OCI-LY7 (cell line): ENCODE data around the gene SIGMAR1. TPM values are rescaled to one million over a fixed set of nuclear protein-coding genes. Genes with fewer than 3 reads are reported as not detected.

Experiments
- BruUV-seq: library from RNA; stranded (reverse); fragments of 400-500 nt; replicated peaks from 2 replicates; lab custom pipeline; 2021; lab: Mats Ljungman, UMichigan
- CTCF ChIA-PET: fragments of 300-600 bp; sonication (Branson Sonifier 250); formaldehyde crosslinking; loops from one replicate; lab custom pipeline; 2022; ENCODE audit warnings: antibody characterized with exemption; ENCODE audit not compliant: unreplicated experiment; lab: Charles Lee
- POLR2A ChIA-PET: fragments of 300-600 bp; sonication (Branson Sonifier 250); formaldehyde crosslinking; loops from one replicate; lab custom pipeline; 2022; ENCODE audit warnings: antibody characterized with exemption; lab: Charles Lee
- DNase-seq: peaks from one replicate; pipeline ENCODE4 v3.0.0-alpha.2; 2015; ENCODE audit warnings: low spot score
- H2AFZ ChIP-seq: fragments of 200-600 bp; sonication (generic), shearing (Covaris generic); 2 replicates; pipeline ENCODE4 v1.6.1; 2014; ENCODE audit warnings: mild to moderate bottlenecking, antibody characterized with exemption, low read length, moderate library complexity
- H3K27ac ChIP-seq: fragments of 200-600 bp; sonication (generic); 2 replicates; pipeline ENCODE4 v1.5.1; 2014; ENCODE audit warnings: mixed run types, low read depth, mild to moderate bottlenecking, moderate library complexity, low read length, inconsistent platforms; ENCODE audit not compliant: poor library complexity, severe bottlenecking
- H3K36me3 ChIP-seq: fragments of 200-600 bp; sonication (generic); 2 replicates; pipeline ENCODE4 v1.6.1; 2014; ENCODE audit warnings: mild to moderate bottlenecking, antibody characterized with exemption, low read length, moderate library complexity, mixed read lengths; ENCODE audit not compliant: insufficient read depth
- H3K4me1 ChIP-seq: fragments of 200-600 bp; sonication (generic); 2 replicates; pipeline ENCODE4 v1.5.1; 2014; ENCODE audit warnings: mild to moderate bottlenecking, low read length; ENCODE audit not compliant: insufficient read depth, poor library complexity, severe bottlenecking
- H3K4me2 ChIP-seq: fragments of 200-600 bp; sonication (generic); 2 replicates; pipeline ENCODE4 v1.6.1; 2014; ENCODE audit warnings: mild to moderate bottlenecking, low read length
- H3K4me3 ChIP-seq: fragments of 200-600 bp; sonication (generic); 2 replicates; pipeline ENCODE4 v1.5.1; 2014; ENCODE audit warnings: mild to moderate bottlenecking, low read depth, low read length; ENCODE audit not compliant: poor library complexity, severe bottlenecking
- H3K79me2 ChIP-seq: fragments of 200-600 bp; sonication (generic); 2 replicates; pipeline ENCODE4 v1.6.1; 2016; ENCODE audit warnings: low read depth, mild to moderate bottlenecking, low read length, moderate library complexity, mixed read lengths; ENCODE audit not compliant: insufficient read depth
- H3K9me2 ChIP-seq: fragments of 200-600 bp; sonication (generic); 2 replicates; pipeline ENCODE4 v1.6.1; 2016; ENCODE audit warnings: mild to moderate bottlenecking, low read length, mixed read lengths; ENCODE audit not compliant: insufficient read depth
- H3K9me3 ChIP-seq: fragments of 200-600 bp; sonication (generic); 2 replicates; pipeline ENCODE4 v1.6.1; 2014; ENCODE audit warnings: mild to moderate bottlenecking, mixed run types, low read length, mixed read lengths
- H4K20me1 ChIP-seq: fragments of 200-600 bp; sonication (generic); 2 replicates; pipeline ENCODE4 v1.6.1; 2014; ENCODE audit warnings: mild to moderate bottlenecking, antibody characterized with exemption, low read length, moderate library complexity, mixed read lengths; ENCODE audit not compliant: insufficient read depth
- CTCF ChIP-seq: fragments of 200-600 bp; sonication (generic); conservative IDR thresholded peaks from 2 replicates; pipeline ENCODE4 v1.5.1; 2014; ENCODE audit warnings: mild to moderate bottlenecking, antibody characterized with exemption, low read length, moderate library complexity, mixed read lengths
- EZH2phosphoT487 ChIP-seq: fragments of 200-600 bp; sonication (generic); IDR thresholded peaks from 2 replicates; pipeline ENCODE4 v1.6.1; 2018; ENCODE audit warnings: low read depth, borderline replicate concordance, mild to moderate bottlenecking, mixed run types, antibody characterized with exemption, low read length, moderate library complexity, mixed read lengths
- intact Hi-C: fragments of 100-400 bp; cut with micrococcal nuclease; formaldehyde crosslinking; loops from one replicate; pipeline ENCODE4 v1.10.0; 2022; ENCODE audit not compliant: unreplicated experiment
- total RNA-seq, 2 experiments: library from RNA; depleted of rRNA in 1 of 2; stranded (reverse); fragments of >200 nt in 1 of 2; shearing (Covaris generic) in 1 of 2; gene quantifications; 2 replicates each; pipeline ENCODE4 v1.2.3, GENCODE V29; 2014 to 2022

The SIGMAR1 gene
- total RNA-seq, 2 experiments from 2014 or later = 103 to 110 TPM

DNA sequence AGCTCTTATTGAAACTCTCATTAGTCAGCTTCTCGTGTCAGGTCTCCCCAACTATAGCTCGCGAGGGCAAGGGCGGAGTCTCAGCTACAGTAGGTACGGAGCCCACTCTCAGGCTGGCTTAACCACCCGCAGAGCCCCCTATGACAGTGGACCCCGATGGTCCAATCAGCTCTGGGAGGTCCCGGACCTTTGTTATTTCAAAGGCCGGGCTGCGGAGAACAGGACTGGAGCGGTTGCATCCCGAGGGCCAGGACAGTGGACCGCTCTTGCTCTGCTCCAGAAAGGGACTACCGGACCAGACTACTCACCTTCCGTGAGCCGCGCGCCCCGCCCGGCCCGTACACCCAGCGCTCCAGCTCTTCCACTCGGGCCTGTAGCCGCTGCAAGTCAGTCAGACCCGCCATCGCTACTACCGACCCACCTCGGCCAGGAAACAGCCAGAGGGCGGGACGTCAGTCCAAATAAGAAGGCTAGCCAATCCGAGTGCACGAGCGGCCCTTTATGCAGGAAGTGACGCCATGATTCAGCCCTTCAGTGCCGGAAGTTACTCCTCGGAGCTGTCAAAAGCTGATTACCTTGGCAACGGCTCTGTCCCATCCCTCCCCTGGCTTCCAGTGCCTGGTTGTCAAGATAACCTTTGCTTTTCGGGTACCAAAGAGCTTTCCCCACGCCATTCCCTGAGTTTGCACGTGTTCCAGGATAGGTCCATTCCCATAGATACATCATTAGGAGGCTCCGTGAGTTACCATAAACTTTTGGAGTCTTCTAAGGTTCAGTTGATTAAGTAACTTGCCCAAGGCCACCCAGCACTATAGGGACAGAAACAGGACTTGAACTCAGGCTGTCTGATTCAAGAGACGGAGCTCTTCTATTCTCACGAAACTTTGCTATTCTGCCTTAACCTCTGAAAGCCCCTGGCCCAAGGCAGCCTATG is 17.3 kb downstream of the SIGMAR1 start, which contains the start of gene DCTN3:
Gene DCTN3 (minus strand): TSS at position 435 of the 934 bp plus-strand sequence. CDS start 31 bp downstream, at position 404.
- Histone ChIP-seq H4K20me1 (no peaks in the 10 kb centered on the region), H3K27ac (no peak within 1 kb of the TSS), H3K79me2 (no peaks in the 10 kb centered on the region), H3K4me2 (peak within 1 kb of the TSS; percentile 90), H3K36me3 (peaks cover 14% of the 10 kb centered on the region; the same call in 1 of the 2 replicates), H3K4me1 (peaks cover 15% of the 10 kb centered on the region), H3K4me3 (peak within 1 kb of the TSS; percentile 78), H3K9me2 (no peaks in the 10 kb centered on the region), H3K9me3 (no peaks in the 10 kb centered on the region), H2AFZ (peak within 1 kb of the TSS; percentile 96)
- TF ChIP-seq CTCF = no peak
- TF ChIP-seq EZH2phosphoT487 = no peak
- intact Hi-C loops = no loop called here
- ChIA-PET CTCF (interaction anchor here (0.6 to 1.5 kb wide), 5 partner anchors 9 to 29 kb away, joined by 3 to 9 read pairs (median 3); partner anchors contain the start of genes RPP25L and SIGMAR1), POLR2A (interaction anchor here (0.9 to 2.5 kb wide), 8 partner anchors 8 to 450 kb away, joined by 3 to 43 read pairs (median 4); partner anchors contain the start of genes ARID3C, RPP25L and SIGMAR1)
- TSS peak; percentile 65 for BruUV-seq
- peak; percentile 96 for DNase-seq

DNA sequence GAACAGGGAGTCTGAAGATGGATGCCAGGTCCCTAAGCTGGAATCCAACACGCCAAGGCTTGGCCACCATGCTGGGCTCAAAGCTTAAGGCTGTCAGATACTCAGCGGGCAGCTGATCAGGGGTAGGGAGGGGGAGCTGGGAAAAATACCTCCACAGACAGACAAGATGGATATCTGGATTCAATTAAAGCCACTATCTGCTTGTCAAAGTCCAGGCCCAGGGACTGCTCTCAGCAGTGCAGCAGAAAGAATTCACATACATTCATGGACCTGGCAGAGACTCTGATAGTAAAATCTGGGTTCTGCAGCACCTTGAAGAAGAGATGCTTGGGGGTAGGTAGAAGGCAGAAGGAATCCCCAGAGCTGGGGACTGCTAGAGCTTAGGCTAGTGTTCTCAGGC is 22.5 kb downstream of the SIGMAR1 start:
- H3K4me3 ChIP-seq = no peak overlapping the region
- TF ChIP-seq EZH2phosphoT487 (no peak), CTCF (no peak)
- no peak overlapping the region for H3K27ac ChIP-seq
- H3K79me2 ChIP-seq = peaks cover 11% of the 10 kb centered on the region; the same call in 1 of the 2 replicates
- H3K4me1 ChIP-seq = peaks cover 31% of the 10 kb centered on the region
- intact Hi-C loops = no loop called here
- H3K4me2 ChIP-seq = no peak overlapping the region
- no peaks in the 10 kb centered on the region for H3K9me3 ChIP-seq
- ChIA-PET CTCF (no interaction called here), POLR2A (no interaction called here)
- no TSS peak for BruUV-seq
- DNase-seq = no peak
- no peaks in the 10 kb centered on the region for H4K20me1 ChIP-seq
- no peak overlapping the region for H2AFZ ChIP-seq
- peaks cover 19% of the 10 kb centered on the region; the same call in 1 of the 2 replicates for H3K36me3 ChIP-seq
- H3K9me2 ChIP-seq = no peaks in the 10 kb centered on the region
